Heart right ventricle (tissue), 16 donors: Measurements from ENCODE around the gene SRP72. TPM values are rescaled to one million over a fixed set of nuclear protein-coding genes. Genes with fewer than 3 reads are reported as not detected.

Experiments
- ATAC-seq, 8 donors: fragments of 200-7000 bp; cut with Tn5 transposase; one replicate each; pipeline ENCODE4 v1.9.1; 2020; ENCODE audit warnings: mild to moderate bottlenecking in 8 of 8, moderate library complexity in 8 of 8, moderate number of reproducible peaks in 1 of 8
- DNase-seq, 2 donors: peaks; one replicate each; pipeline ENCODE4 v3.0.0-alpha.2; 2020
- H3K27ac ChIP-seq, 10 donors: fragments of 200-600 bp; sonication (generic) in 2 of 10; one replicate each; pipeline versions ENCODE4 v1.5.0 to v1.8.0; 2020 to 2022; ENCODE audit warnings: mild to moderate bottlenecking in 3 of 10
- H3K27me3 ChIP-seq, 7 donors: fragments of 200-600 bp; one replicate each; pipeline ENCODE4 v1.8.0; 2021 to 2022; ENCODE audit warnings: mild to moderate bottlenecking in 2 of 7
- H3K36me3 ChIP-seq, 9 donors: fragments of 200-600 bp; sonication (generic) in 1 of 9; one replicate each; pipeline versions ENCODE4 v1.5.0 to v1.8.0; 2020 to 2022; ENCODE audit warnings: mild to moderate bottlenecking in 2 of 9
- H3K4me1 ChIP-seq, 9 donors: fragments of 200-600 bp; sonication (generic) in 1 of 9; one replicate each; pipeline versions ENCODE4 v1.5.0 to v1.8.0; 2020 to 2022; ENCODE audit warnings: mild to moderate bottlenecking in 4 of 9
- H3K4me3 ChIP-seq, 10 donors: fragments of 200-600 bp; sonication (generic) in 2 of 10; one replicate each; pipeline versions ENCODE4 v1.5.0 to v1.8.0; 2020 to 2022; ENCODE audit warnings: mild to moderate bottlenecking in 7 of 10, moderate library complexity in 2 of 10
- H3K9me3 ChIP-seq, 11 donors: fragments of 200-600 bp in 10 of 11; sonication (generic) in 2 of 11; one replicate each; pipeline versions ENCODE4 v1.5.0 to v1.8.0; 2013 to 2022; ENCODE audit warnings: mild to moderate bottlenecking in 2 of 11, control low read depth in 1 of 11, moderate library complexity in 1 of 11
- WGBS, 2 donors: extraction: QIAGEN DNeasy Blood & Tissue Kit; methylation state at CpG; one replicate each; pipeline ENCODE4 v1.1.7; 2013; ENCODE audit warnings: inconsistent platforms in 1 of 2; 5-methylcytosine and 5-hydroxymethylcytosine counted together
- intact Hi-C, 10 donors: fragments of 100-400 bp; cut with DNase I; formaldehyde crosslinking; loops; one replicate each; pipeline versions ENCODE4 v1.11.1 to v1.14.2; 2022
- polyA plus RNA-seq, 2 donors: library from polyadenylated mRNA; stranded (reverse); fragments of 200-250 nt; gene quantifications; one replicate each; pipeline ENCODE4 v1.2.3, GENCODE V29; 2013
- total RNA-seq, 10 donors: library from RNA; stranded (reverse); fragmentation: NEBNext Ultra II Directional in 3 of 10; extraction: Animal tissue kit (Norgen Biotek cat#: 25700) in 3 of 10; gene quantifications; one replicate each; pipeline versions ENCODE4 v1.2.1 to v1.2.4, GENCODE V29; 2021 to 2023
- TF ChIP-seq, protein P1 (sequence below), 9 donors: fragments of 200-600 bp; sonication (generic) in 2 of 9; IDR thresholded peaks; one replicate each; pipeline versions ENCODE4 v1.5.0 to v1.8.0; 2021 to 2022; ENCODE audit warnings: antibody characterized with exemption in 9 of 9, mild to moderate bottlenecking in 5 of 9, moderate library complexity in 1 of 9
- donor health status: Arrhythmogenic right ventricular cardiomyopathy.
- donor health status: ischemic (EF 13 %, LVEDD 7.1; RV severe dilation, severe dysfunction).
- donor health status: healthy with polysubstance abuse.
- donor health status: DM: no; HTN: yes; CAD: no.
- donor health status: DM: no; HTN: no; CAD: no.
- donor health status: ischemic (EF 25% LVEDD 6.9; RV normal size, moderate dysfunction).
- donor health status: ischemic (EF 25% LVEDD 5.7; RV mildly dilated, moderate dysfunction).
- donor health status: healthy.
- donor health status: DM: yes; HTN: yes; CAD: no.
- donor health status: Ischemic cardiomyopathy.
- donor health status: ischemic (EF 35%, LVEDD 5.7; RV mildly dilated, moderate dysfunction).
- donor health status: nonischemic (EF 11% LVEDD 7.7; RV severe dilation, severe dysfunction).
- donor health status: DM: yes; HTN: yes; CAD: no.
- donor health status: PGD.
- donor health status: ischemic (EF 29% LVEDD 5.4; RV normal size, mild dysfunction).
- donor health status: nonischemic (EF 23%, LVEDD 6.1; RV moderate dilation, normal function).

The SRP72 gene
- total and polyA plus RNA-seq, 12 donors: 22.8 to 54.5 (median 40.6) TPM

DNA sequence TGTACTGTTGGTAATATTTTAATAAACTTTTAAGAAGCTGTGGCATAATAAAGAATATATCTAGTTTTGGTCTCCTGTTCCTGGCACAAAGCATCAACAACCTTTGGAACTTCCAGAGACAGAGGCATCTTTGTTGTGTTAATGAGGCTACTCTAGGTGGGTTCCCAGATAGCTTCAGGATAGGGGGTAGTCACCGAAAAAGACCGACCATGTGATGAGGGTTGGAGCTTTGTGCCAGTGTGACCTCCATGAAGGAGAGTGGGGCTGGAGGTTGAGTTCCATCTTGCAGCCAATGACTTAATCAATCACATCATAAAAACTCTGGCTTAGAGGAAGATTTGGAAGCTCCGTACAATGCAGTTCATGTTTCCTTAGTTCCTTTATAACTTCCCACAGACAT, 41.9 kb upstream of the SRP72 start:
- TF ChIP-seq, protein P1, sequence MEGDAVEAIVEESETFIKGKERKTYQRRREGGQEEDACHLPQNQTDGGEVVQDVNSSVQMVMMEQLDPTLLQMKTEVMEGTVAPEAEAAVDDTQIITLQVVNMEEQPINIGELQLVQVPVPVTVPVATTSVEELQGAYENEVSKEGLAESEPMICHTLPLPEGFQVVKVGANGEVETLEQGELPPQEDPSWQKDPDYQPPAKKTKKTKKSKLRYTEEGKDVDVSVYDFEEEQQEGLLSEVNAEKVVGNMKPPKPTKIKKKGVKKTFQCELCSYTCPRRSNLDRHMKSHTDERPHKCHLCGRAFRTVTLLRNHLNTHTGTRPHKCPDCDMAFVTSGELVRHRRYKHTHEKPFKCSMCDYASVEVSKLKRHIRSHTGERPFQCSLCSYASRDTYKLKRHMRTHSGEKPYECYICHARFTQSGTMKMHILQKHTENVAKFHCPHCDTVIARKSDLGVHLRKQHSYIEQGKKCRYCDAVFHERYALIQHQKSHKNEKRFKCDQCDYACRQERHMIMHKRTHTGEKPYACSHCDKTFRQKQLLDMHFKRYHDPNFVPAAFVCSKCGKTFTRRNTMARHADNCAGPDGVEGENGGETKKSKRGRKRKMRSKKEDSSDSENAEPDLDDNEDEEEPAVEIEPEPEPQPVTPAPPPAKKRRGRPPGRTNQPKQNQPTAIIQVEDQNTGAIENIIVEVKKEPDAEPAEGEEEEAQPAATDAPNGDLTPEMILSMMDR (IDR thresholded peaks at IDR 0.05): no peak
- H3K4me1 ChIP-seq: peaks cover 0 to 5% (median 0%) of the 10 kb centered on the region in 9 donors
- WGBS, 2 donors: 84 to 88% methylated on average over 3 of the region's 3 CpGs
- ATAC-seq (no peak), DNase-seq (no peak)
- H3K4me3 ChIP-seq: no peak overlapping the region
- intact Hi-C loops: loop anchor here in 9 of 10 donors (2.0 to 10.0 kb wide), 7 partner anchors 109 to 409 kb away; a partner anchor contains a TSS
- H3K9me3 ChIP-seq: no peaks in the 10 kb centered on the region
- H3K27me3 ChIP-seq: no peaks in the 10 kb centered on the region
- H3K36me3 ChIP-seq: no peaks in the 10 kb centered on the region
- H3K27ac ChIP-seq: no peak overlapping the region

GRCh38 chr4:56426273-56426672, 41.1 kb upstream of the SRP72 start:
- H3K4me3 ChIP-seq: no peak overlapping the region
- TF ChIP-seq, protein P1 (IDR thresholded peaks at IDR 0.05): no peak
- DNase-seq: no peak
- no peak for ATAC-seq
- no peaks in the 10 kb centered on the region for H3K9me3 ChIP-seq
- no peaks in the 10 kb centered on the region for H3K27me3 ChIP-seq
- no peak overlapping the region for H3K27ac ChIP-seq
- H3K4me1 ChIP-seq: peaks cover 0 to 5% (median 0%) of the 10 kb centered on the region in 9 donors
- intact Hi-C loops: loop anchor here in 9 of 10 donors (5.0 to 10.0 kb wide), 6 partner anchors 109 to 409 kb away; a partner anchor contains a TSS
- WGBS, 2 donors: 96 to 97% methylated on average over 6 of the region's 6 CpGs
- H3K36me3 ChIP-seq: no peaks in the 10 kb centered on the region

DNA sequence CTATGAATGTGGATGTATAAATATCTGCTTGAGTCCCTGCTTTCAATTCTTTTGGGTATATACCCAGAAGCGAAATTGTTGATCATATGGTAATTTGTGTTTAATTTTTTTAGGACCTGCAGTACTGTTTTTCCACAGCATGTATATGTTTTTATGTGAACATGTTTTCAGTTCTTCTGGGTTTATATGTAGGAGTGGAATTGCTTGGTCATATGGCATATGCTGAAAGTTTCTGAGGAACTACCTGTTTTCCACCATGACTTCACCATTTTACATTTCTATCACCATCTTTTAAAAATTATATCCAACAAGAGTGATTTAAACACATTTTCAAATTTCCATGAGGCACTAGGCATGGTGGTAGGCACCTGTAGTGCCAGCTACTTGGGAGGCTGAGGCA, 40.2 kb upstream of the SRP72 start:
- WGBS, 2 donors: 99 to 100% methylated on average over 1 of the region's 1 CpG

DNA sequence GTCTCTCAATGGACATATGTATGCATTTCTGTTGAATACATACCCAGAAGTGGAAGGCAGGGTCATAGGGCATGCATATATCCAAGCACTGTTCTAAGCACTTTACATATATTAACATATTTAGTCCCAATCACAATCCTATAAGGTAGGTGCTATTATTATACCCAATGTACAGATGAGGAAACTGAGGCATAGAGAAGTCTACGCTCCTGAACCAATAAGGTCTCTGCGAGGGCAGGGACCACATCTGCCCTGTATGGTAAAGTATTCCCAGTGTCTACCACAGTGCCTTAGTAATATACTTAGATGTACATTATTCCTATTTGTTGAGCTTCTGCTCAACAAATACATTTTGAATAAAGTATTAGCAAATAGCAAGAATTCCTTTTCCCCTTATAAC, 37.2 kb upstream of the SRP72 start:
- no peaks in the 10 kb centered on the region for H3K9me3 ChIP-seq
- TF ChIP-seq, protein P1 (IDR thresholded peaks at IDR 0.05): no peak
- H3K27ac ChIP-seq: no peak overlapping the region
- no peak overlapping the region for H3K4me3 ChIP-seq
- DNase-seq: no peak
- H3K27me3 ChIP-seq: no peaks in the 10 kb centered on the region
- peaks cover 0 to 18% (median 11%) of the 10 kb centered on the region in 9 donors for H3K4me1 ChIP-seq
- intact Hi-C loops: loop anchor here in 1 of 10 donors (10.0 kb wide), 1 partner anchor 105 kb away; a partner anchor contains a TSS
- ATAC-seq: no peak
- 93 to 100% methylated on average over 2 of the region's 2 CpGs for WGBS, 2 donors
- H3K36me3 ChIP-seq: no peaks in the 10 kb centered on the region

More for the DNA sequence above, 40.2 kb upstream of the SRP72 start:
- DNase-seq (no peak), ATAC-seq (no peak)
- TF ChIP-seq, protein P1 (IDR thresholded peaks at IDR 0.05): no peak
- no peaks in the 10 kb centered on the region for H3K27me3 ChIP-seq
- H3K4me1 ChIP-seq: peaks cover 0 to 5% (median 0%) of the 10 kb centered on the region in 9 donors
- H3K27ac ChIP-seq: no peak overlapping the region
- H3K36me3 ChIP-seq: no peaks in the 10 kb centered on the region
- intact Hi-C loops: loop anchor here in 9 of 10 donors (5.0 to 10.0 kb wide), 6 partner anchors 108 to 408 kb away; a partner anchor contains a TSS
- no peaks in the 10 kb centered on the region for H3K9me3 ChIP-seq
- H3K4me3 ChIP-seq: no peak overlapping the region
